GM12878 (cell line): ENCODE results near the gene SH3BP5. TPM values are rescaled to one million over a fixed set of nuclear protein-coding genes. Genes with fewer than 3 reads are reported as not detected.
A peak's percentile ranks its signal among the peaks of the same experiment; 100 is the strongest.

ENCODE experiments used
- ATAC-seq: fragments of 200-7000 bp; cut with Tn5 transposase; 3 replicates; pipeline ENCODE4 v1.9.1; 2020; ENCODE audit warnings: mild to moderate bottlenecking, moderate library complexity
- BruUV-seq: library from RNA; stranded (reverse); fragments of 400-500 nt; replicated peaks from 2 replicates; lab custom pipeline; 2021; lab: Mats Ljungman, UMichigan
- CTCF ChIA-PET: fragments of 300-600 bp; sonication (Branson Sonifier 250); formaldehyde crosslinking; extraction: SDS; loops from one replicate; lab custom pipeline; 2021; ENCODE audit warnings: inconsistent platforms; lab: Yijun Ruan, JAX
- POLR2A ChIA-PET: fragments of 350-600 bp; formaldehyde crosslinking; extraction: SDS; loops from one replicate; lab custom pipeline; 2021; ENCODE audit warnings: inconsistent platforms; lab: Charles Lee
- RAD21 ChIA-PET: fragments of 300-600 bp; sonication (Branson Sonifier 250); formaldehyde crosslinking; loops from one replicate; lab custom pipeline; 2023; ENCODE audit warnings: antibody characterized with exemption; ENCODE audit not compliant: unreplicated experiment; lab: Charles Lee
- SMC1A ChIA-PET: fragments of 300-600 bp; sonication (Branson Sonifier 250); formaldehyde crosslinking; loops from one replicate; lab custom pipeline; 2023; ENCODE audit not compliant: unreplicated experiment, uncharacterized antibody; lab: Charles Lee
- DNase-seq: peaks from one replicate; pipeline ENCODE4 v3.0.0-alpha.2; 2011; ENCODE audit warnings: low read depth, low spot score
- FAIRE-seq: peaks from 3 replicates; lab custom pipeline; 2011; peaks lifted over from hg19 to GRCh38; lab: Jason Lieb, UNC
- H2AFZ ChIP-seq: 2 replicates; pipeline ENCODE4 v1.6.0; 2011; ENCODE audit warnings: low read depth, low read length, control low read depth; ENCODE audit not compliant: control insufficient read depth
- H3K27ac ChIP-seq: 2 replicates; pipeline ENCODE4 v1.5.1; 2011; ENCODE audit warnings: control low read depth; ENCODE audit not compliant: control insufficient read depth, insufficient read depth
- H3K27me3 ChIP-seq, 2 experiments: replicated peaks in 1 of 2; 2 replicates each; pipeline versions ENCODE4 v1.6.0 to v1.6.1; 2011; ENCODE audit warnings: low read length in 1 of 2; ENCODE audit not compliant: control insufficient read depth in 2 of 2, insufficient read depth in 2 of 2
- H3K36me3 ChIP-seq, 2 experiments: 2 replicates each; pipeline ENCODE4 v1.5.1; 2011; ENCODE audit warnings: low read length in 1 of 2; ENCODE audit not compliant: control insufficient read depth in 2 of 2, insufficient read depth in 2 of 2
- H3K4me1 ChIP-seq: 2 replicates; pipeline ENCODE4 v1.6.1; 2011; ENCODE audit warnings: mild to moderate bottlenecking, low read length, moderate library complexity, mixed read lengths; ENCODE audit not compliant: control insufficient read depth, insufficient read depth
- H3K4me2 ChIP-seq: 2 replicates; pipeline ENCODE4 v1.6.0; 2011; ENCODE audit warnings: control low read depth; ENCODE audit not compliant: control insufficient read depth, insufficient read depth
- H3K4me3 ChIP-seq: fragments of 200-600 bp; sonication (generic); 2 replicates; pipeline ENCODE4 v1.5.1; 2016
- H3K79me2 ChIP-seq: 2 replicates; pipeline ENCODE4 v1.6.0; 2011; ENCODE audit warnings: low read length; ENCODE audit not compliant: control insufficient read depth, insufficient read depth
- H3K9ac ChIP-seq: 2 replicates; pipeline ENCODE4 v1.8.0; 2011; ENCODE audit warnings: low read length, control low read depth, mixed read lengths; ENCODE audit not compliant: control insufficient read depth, insufficient read depth
- H3K9me3 ChIP-seq: replicated peaks from 3 replicates; pipeline ENCODE4 v1.5.1; 2011; ENCODE audit warnings: mild to moderate bottlenecking, low read length; ENCODE audit not compliant: control insufficient read depth, insufficient read depth
- H4K20me1 ChIP-seq: 2 replicates; pipeline ENCODE4 v1.6.0; 2011; ENCODE audit not compliant: control insufficient read depth, insufficient read depth
- CBFB ChIP-seq: IDR thresholded peaks from 2 replicates; pipeline ENCODE4 v1.6.1; 2016; ENCODE audit warnings: antibody characterized with exemption, low read depth
- CBX3 ChIP-seq: fragments of 200-600 bp; sonication (generic); IDR thresholded peaks from 2 replicates; pipeline ENCODE4 v1.6.1; 2016; ENCODE audit warnings: low read depth, borderline replicate concordance
- CTCF ChIP-seq, 3 experiments: IDR thresholded peaks in 2 of 3; conservative IDR thresholded peaks in 1 of 3; 2 replicates each; pipeline ENCODE4 v1.5.1; 2011; ENCODE audit warnings: low read depth in 3 of 3, low read length in 3 of 3, mild to moderate bottlenecking in 3 of 3, control low read depth in 2 of 3, moderate library complexity in 2 of 3, inconsistent platforms in 1 of 3, mixed read lengths in 1 of 3; ENCODE audit not compliant: control insufficient read depth in 2 of 3, insufficient read depth in 1 of 3; ENCODE audit errors: extremely low read depth in 1 of 3
- EZH2 ChIP-seq: IDR thresholded peaks from 2 replicates; pipeline ENCODE4 v1.6.1; 2012; ENCODE audit warnings: low read depth, mild to moderate bottlenecking, control low read depth, inconsistent platforms, low read length, borderline replicate concordance; ENCODE audit not compliant: control insufficient read depth
- NFYA ChIP-seq: IDR thresholded peaks from 2 replicates; pipeline ENCODE4 v1.6.1; 2011; ENCODE audit warnings: low read depth, mild to moderate bottlenecking, low read length, improper control_type of control experiment, borderline replicate concordance
- RAD51 ChIP-seq: fragments of 450-650 bp; IDR thresholded peaks from 2 replicates; pipeline ENCODE4 v1.6.1; 2016; ENCODE audit warnings: moderate library complexity, mild to moderate bottlenecking, inconsistent platforms
- SPI1 ChIP-seq: IDR thresholded peaks from 2 replicates; pipeline ENCODE4 v1.6.1; 2011; ENCODE audit warnings: low read depth, mild to moderate bottlenecking, low read length, moderate library complexity, borderline replicate concordance; ENCODE audit not compliant: insufficient read depth
- STAT1 ChIP-seq: fragments of 450-650 bp; conservative IDR thresholded peaks from 2 replicates; pipeline ENCODE4 v1.6.1; 2014; ENCODE audit warnings: antibody characterized with exemption, mild to moderate bottlenecking
- ZNF622 ChIP-seq: fragments of 450-650 bp; IDR thresholded peaks from 2 replicates; pipeline ENCODE4 v1.6.1; 2017; ENCODE audit warnings: mild to moderate bottlenecking, inconsistent platforms
- WGBS: methylation state at CpG from one replicate; pipeline ENCODE4 v1.1.6; 2016; ENCODE audit warnings: low lambda C conversion rate; ENCODE audit not compliant: insufficient replicate concordance, insufficient coverage; ENCODE audit errors: missing lambda C conversion rate; 5-methylcytosine and 5-hydroxymethylcytosine counted together
- in situ Hi-C: fragments of 300-500 bp; cut with MboI; formaldehyde crosslinking; loops from 9 replicates; pipeline ENCODE4 v1.14.3; 2018; ENCODE audit warnings: mixed read lengths
- intact Hi-C: fragments of 100-400 bp; cut with micrococcal nuclease; formaldehyde crosslinking; loops from one replicate; pipeline ENCODE4 v1.14.2; 2022; ENCODE audit not compliant: unreplicated experiment
- polyA plus RNA-seq, 11 experiments: library from polyadenylated mRNA; depleted of rRNA in 4 of 11; unstranded in 6 of 11; stranded (reverse) in 5 of 11; fragments of >200 nt; fragmentation: Nextera tagmentation in 4 of 11; fragmentation: Illumina TruSeq in 1 of 11; extraction: Ambion mirVana in 4 of 11; extraction: Trizol in 1 of 11; gene quantifications; 1 replicate in 1 of 11; 2 replicates in 10 of 11; pipeline versions ENCODE4 v1.2.1 to v1.2.3, GENCODE V29; 2011 to 2016; ENCODE audit warnings: inconsistent platforms in 2 of 11, missing spikeins in 2 of 11, low read depth in 1 of 11
- total RNA-seq, 4 experiments: library from RNA; depleted of rRNA in 3 of 4; stranded (reverse); fragments of >200 nt in 3 of 4; fragmentation: Illumina TruSeq in 1 of 4; extraction: Trizol in 1 of 4; gene quantifications; 2 replicates each; pipeline versions ENCODE4 v1.2.1 to v1.2.3, GENCODE V29; 2013 to 2021
- TF ChIP-seq, protein P1 (sequence below): fragments of 450-650 bp; IDR thresholded peaks from 2 replicates; pipeline ENCODE4 v1.6.1; 2017; ENCODE audit warnings: low read depth, mild to moderate bottlenecking, moderate library complexity

SH3BP5 gene
- total and polyA plus RNA-seq, 10 of the 15 experiments (the other 5 are each of a cell fraction or from before 2014, with no cell fraction given), result 14.9 to 87.5 (median 43.7) TPM

DNA sequence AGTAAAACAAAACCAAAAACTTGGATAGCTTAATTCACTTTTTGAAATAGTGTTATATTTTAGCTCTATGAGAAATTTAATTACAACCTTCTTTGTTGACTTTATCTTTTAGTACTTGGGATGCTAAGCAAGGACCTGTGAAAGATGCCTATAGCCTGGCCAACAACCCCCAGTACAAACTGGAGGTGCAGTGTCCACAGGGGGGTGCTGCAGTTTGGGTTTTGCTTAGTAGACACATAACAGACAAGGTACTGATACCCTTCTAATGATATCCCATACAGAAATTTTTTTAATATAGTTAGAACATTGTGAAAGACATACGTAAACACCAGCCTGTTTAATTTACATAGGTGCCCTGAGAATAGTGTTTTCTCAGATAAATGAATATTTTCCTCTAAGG, 91.0 kb downstream of the SH3BP5 start (continued):
- TF ChIP-seq NFYA (no peak), CBFB (no peak), RAD51 (no peak), SPI1 (no peak), EZH2 (no peak), ZNF622 (no peak), CBX3 (no peak), CTCF (IDR thresholded peaks at IDR 0.05 in 2 of 3, conservative IDR thresholded peaks at IDR 0.05 in 1 of 3; ENCODE audit: control insufficient read depth in 2 of 3, extremely low read depth in 1 of 3, insufficient read depth in 1 of 3, low read depth in 3 of 3, low read length in 3 of 3) (peak; percentile 36 to 54 (median 47); a peak in 5 of 6 replicates)
- TF ChIP-seq, protein P1, sequence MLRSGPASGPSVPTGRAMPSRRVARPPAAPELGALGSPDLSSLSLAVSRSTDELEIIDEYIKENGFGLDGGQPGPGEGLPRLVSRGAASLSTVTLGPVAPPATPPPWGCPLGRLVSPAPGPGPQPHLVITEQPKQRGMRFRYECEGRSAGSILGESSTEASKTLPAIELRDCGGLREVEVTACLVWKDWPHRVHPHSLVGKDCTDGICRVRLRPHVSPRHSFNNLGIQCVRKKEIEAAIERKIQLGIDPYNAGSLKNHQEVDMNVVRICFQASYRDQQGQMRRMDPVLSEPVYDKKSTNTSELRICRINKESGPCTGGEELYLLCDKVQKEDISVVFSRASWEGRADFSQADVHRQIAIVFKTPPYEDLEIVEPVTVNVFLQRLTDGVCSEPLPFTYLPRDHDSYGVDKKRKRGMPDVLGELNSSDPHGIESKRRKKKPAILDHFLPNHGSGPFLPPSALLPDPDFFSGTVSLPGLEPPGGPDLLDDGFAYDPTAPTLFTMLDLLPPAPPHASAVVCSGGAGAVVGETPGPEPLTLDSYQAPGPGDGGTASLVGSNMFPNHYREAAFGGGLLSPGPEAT, result no peak
- TF ChIP-seq, all 136 proteins: peak for 3

- Histone ChIP-seq H3K79me2 (no peaks in the 10 kb centered on the region), H3K27me3 (no peaks in the 10 kb centered on the region), H3K4me1 (no peaks in the 10 kb centered on the region), H3K27ac (no peak overlapping the region), H3K4me3 (no peak overlapping the region), H4K20me1 (no peaks in the 10 kb centered on the region), H2AFZ (no peak overlapping the region), H3K9ac (no peak overlapping the region), H3K4me2 (no peak overlapping the region), H3K9me3 (no peaks in the 10 kb centered on the region), H3K36me3 (peaks cover 0 to 21% of the 10 kb centered on the region in 2 experiments; a peak in 3 of 4 replicates)
- ChIA-PET POLR2A (interaction anchor here (1.3 kb wide), 1 partner anchor 12 kb away, joined by 3 read pairs; no protein-coding TSS in a partner anchor), CTCF (interaction anchor here (1.1 kb wide), 1 partner anchor 39 kb away, joined by 6 read pairs; no protein-coding TSS in a partner anchor), SMC1A (interaction anchor here (1.5 kb wide), 1 partner anchor 14 kb away, joined by 4 read pairs; no protein-coding TSS in a partner anchor), RAD21 (no interaction called here)
- intact Hi-C loops, result no loop called here
- WGBS, result 99% methylated on average over 4 of the region's 4 CpGs
- no peak for TF ChIP-seq SPI1
- no peak for TF ChIP-seq STAT1
- ATAC-seq (no peak), DNase-seq (no peak), FAIRE-seq (no peak)
- in situ Hi-C loops, result no loop called here
- BruUV-seq, result no TSS peak
Measured at GRCh38 chr3:15229262-15229661, 103.1 kb downstream of the SH3BP5 start.
